ENCODE data around the gene TET2. TPM values are rescaled to one million over a fixed set of nuclear protein-coding genes. Genes with fewer than 3 reads are reported as not detected.

The TET2 gene
- total RNA-seq, 2 experiments from 2014 or later, result 0.19 TPM; not detected in 1

GRCh38 chr4:105210916-105211315 lies 64.2 kb downstream of the TET2 start:
- intact Hi-C loops (cut with micrococcal nuclease; ENCODE audit: unreplicated experiment), result no loop called here

GRCh38 chr4:105215609-105216313 lies 69.1 kb downstream of the TET2 start:
- H3K27ac ChIP-seq (ENCODE audit: low read depth, low read length, poor library complexity, severe bottlenecking), result no peak overlapping the region
- H3K9me3 ChIP-seq (ENCODE audit: low read length), result no peaks in the 10 kb centered on the region
- no peaks in the 10 kb centered on the region for H4K20me1 ChIP-seq (ENCODE audit: insufficient read depth, low read length)
- CTCF ChIA-PET (ENCODE audit: unreplicated experiment), result no interaction called here
- intact Hi-C loops (cut with micrococcal nuclease; ENCODE audit: unreplicated experiment), result no loop called here
- H3K79me2 ChIP-seq (ENCODE audit: insufficient read depth, low read depth, low read length), result no peaks in the 10 kb centered on the region
- no peaks in the 10 kb centered on the region for H3K9me2 ChIP-seq (ENCODE audit: insufficient read depth, low read length)
- POLR2A ChIA-PET, result interaction anchor here (1.1 kb wide), 1 partner anchor 23 kb away, joined by 3 read pairs; no protein-coding TSS in a partner anchor
- no peak overlapping the region for H2AFZ ChIP-seq (ENCODE audit: low read length)
- no peaks in the 10 kb centered on the region for H3K4me1 ChIP-seq (ENCODE audit: insufficient read depth, low read length, poor library complexity, severe bottlenecking)
- H3K36me3 ChIP-seq (ENCODE audit: insufficient read depth, low read length), result no peaks in the 10 kb centered on the region
- H3K4me3 ChIP-seq (ENCODE audit: low read depth, low read length, poor library complexity, severe bottlenecking), result no peak overlapping the region
- TF ChIP-seq EZH2phosphoT487 (IDR thresholded peaks at IDR 0.05; ENCODE audit: borderline replicate concordance, low read depth, low read length) (no peak), CTCF (conservative IDR thresholded peaks at IDR 0.05; ENCODE audit: low read length) (no peak)
- no peak overlapping the region for H3K4me2 ChIP-seq (ENCODE audit: low read length)
- DNase-seq (ENCODE audit: low spot score), result no peak
- no TSS peak for BruUV-seq (replicated peaks)

More at GRCh38 chr4:105210916-105211315, 64.2 kb downstream of the TET2 start:
- Histone ChIP-seq H3K27ac (ENCODE audit: low read depth, low read length, poor library complexity, severe bottlenecking) (no peak overlapping the region), H3K4me3 (ENCODE audit: low read depth, low read length, poor library complexity, severe bottlenecking) (no peak overlapping the region), H4K20me1 (ENCODE audit: insufficient read depth, low read length) (no peaks in the 10 kb centered on the region), H3K4me1 (ENCODE audit: insufficient read depth, low read length, poor library complexity, severe bottlenecking) (no peaks in the 10 kb centered on the region), H3K9me2 (ENCODE audit: insufficient read depth, low read length) (0 out of 2 replicates have a peak, but pooled peaks cover 3% of the 10 kb centered on the region), H3K4me2 (ENCODE audit: low read length) (no peak overlapping the region), H2AFZ (ENCODE audit: low read length) (no peak overlapping the region), H3K36me3 (ENCODE audit: insufficient read depth, low read length) (no peaks in the 10 kb centered on the region), H3K9me3 (ENCODE audit: low read length) (no peaks in the 10 kb centered on the region), H3K79me2 (ENCODE audit: insufficient read depth, low read depth, low read length) (no peaks in the 10 kb centered on the region)
- BruUV-seq (replicated peaks), result no TSS peak
- DNase-seq (ENCODE audit: low spot score), result no peak
- ChIA-PET POLR2A (no interaction called here), CTCF (ENCODE audit: unreplicated experiment) (no interaction called here)
- TF ChIP-seq EZH2phosphoT487 (IDR thresholded peaks at IDR 0.05; ENCODE audit: borderline replicate concordance, low read depth, low read length) (no peak), CTCF (conservative IDR thresholded peaks at IDR 0.05; ENCODE audit: low read length) (no peak)

GRCh38 chr4:105225500-105225899 lies 78.8 kb downstream of the TET2 start:
- H3K4me1 ChIP-seq (ENCODE audit: insufficient read depth, low read length, poor library complexity, severe bottlenecking), result no peaks in the 10 kb centered on the region
- no peak overlapping the region for H2AFZ ChIP-seq (ENCODE audit: low read length)
- H3K27ac ChIP-seq (ENCODE audit: low read depth, low read length, poor library complexity, severe bottlenecking), result no peak overlapping the region
- ChIA-PET POLR2A (no interaction called here), CTCF (ENCODE audit: unreplicated experiment) (no interaction called here)
- BruUV-seq (replicated peaks), result no TSS peak
- H3K79me2 ChIP-seq (ENCODE audit: insufficient read depth, low read depth, low read length), result no peaks in the 10 kb centered on the region
- H3K9me2 ChIP-seq (ENCODE audit: insufficient read depth, low read length), result no peaks in the 10 kb centered on the region
- no peak overlapping the region for H3K4me2 ChIP-seq (ENCODE audit: low read length)
- H3K9me3 ChIP-seq (ENCODE audit: low read length), result no peaks in the 10 kb centered on the region
- intact Hi-C loops (cut with micrococcal nuclease; ENCODE audit: unreplicated experiment), result no loop called here
- TF ChIP-seq CTCF (conservative IDR thresholded peaks at IDR 0.05; ENCODE audit: low read length) (no peak), EZH2phosphoT487 (IDR thresholded peaks at IDR 0.05; ENCODE audit: borderline replicate concordance, low read depth, low read length) (no peak)
- no peak overlapping the region for H3K4me3 ChIP-seq (ENCODE audit: low read depth, low read length, poor library complexity, severe bottlenecking)
- H4K20me1 ChIP-seq (ENCODE audit: insufficient read depth, low read length), result no peaks in the 10 kb centered on the region
- no peaks in the 10 kb centered on the region for H3K36me3 ChIP-seq (ENCODE audit: insufficient read depth, low read length)
- no peak for DNase-seq (ENCODE audit: low spot score)
